ENCODE measurements around the gene EEF1AKMT4.
A peak's percentile ranks its signal among the peaks of the same experiment; 100 is the strongest.

EEF1AKMT4 gene

DNA sequence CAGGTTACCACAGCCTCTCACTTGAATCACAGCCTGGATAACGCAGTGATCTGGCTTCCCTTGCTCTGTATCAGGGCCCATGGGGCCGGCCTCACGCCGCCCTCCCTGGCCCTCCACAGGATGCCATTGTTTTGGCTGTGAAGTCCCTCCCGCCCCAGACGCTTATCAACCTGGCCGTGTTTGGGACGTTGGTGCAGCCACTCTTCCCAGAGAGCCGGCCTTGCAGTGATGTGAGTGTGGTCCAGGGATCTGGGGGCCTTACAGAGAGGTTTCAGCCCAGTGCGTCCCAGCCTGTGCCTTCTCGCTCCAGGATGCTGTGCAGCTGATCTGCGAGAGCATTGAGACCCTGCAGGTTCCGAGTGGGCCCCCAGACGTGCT is 13.4 kb upstream of the EEF1AKMT4 start:
- no peak for DNase-seq

GRCh38 chr3:184236636-184237035 is 12.8 kb upstream of the EEF1AKMT4 start:
- no peak for DNase-seq

GRCh38 chr3:184237211-184237610 is 12.3 kb upstream of the EEF1AKMT4 start:
- DNase-seq, result no peak

DNA sequence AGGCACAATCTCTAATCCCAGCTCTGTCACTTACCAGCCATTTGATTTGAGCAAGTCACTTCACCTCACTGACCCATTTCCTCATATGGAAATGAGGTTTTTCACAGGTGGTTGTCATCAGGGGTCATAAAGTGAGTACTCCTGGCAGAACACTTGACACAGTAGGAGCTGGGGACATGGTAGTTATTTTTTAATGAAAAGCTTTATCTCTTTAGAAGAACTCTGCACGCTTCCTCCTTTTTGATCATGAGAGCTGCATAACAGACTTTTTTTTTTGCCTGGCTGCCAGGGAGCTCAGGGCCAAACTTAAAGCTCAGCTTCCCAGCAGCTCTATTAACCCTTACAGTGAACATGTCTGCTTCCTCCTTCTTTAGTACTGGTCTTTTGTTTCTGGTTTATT is 11.7 kb upstream of the EEF1AKMT4 start:
- no peak for DNase-seq

DNA sequence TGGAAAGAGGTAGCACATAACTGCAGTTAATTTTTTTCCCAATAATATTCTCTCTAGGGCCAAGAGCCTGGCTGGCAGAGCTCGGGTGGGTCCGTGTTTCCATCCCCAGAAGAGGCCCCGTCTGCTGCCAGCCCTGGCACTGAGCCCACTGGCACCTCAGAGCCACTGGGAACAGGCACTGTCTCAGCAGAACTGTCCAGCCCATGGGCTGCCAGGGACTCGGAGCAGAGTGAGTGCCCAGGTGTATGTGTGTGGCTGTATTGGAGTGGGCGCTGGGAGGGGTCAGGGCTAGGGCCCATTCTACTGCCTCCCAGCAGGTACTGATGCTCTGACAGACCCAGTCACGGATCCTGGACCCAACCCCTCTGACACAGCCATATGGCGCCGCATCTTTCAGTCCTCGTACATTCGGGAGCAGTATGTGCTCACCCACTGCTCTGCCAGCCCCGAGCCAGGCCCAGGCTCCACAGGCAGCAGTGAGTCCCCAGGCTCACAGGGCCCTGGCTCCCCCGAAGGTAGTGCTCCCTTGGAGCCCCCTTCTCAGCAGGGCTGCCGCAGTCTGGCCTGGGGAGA is 11.1 kb upstream of the EEF1AKMT4 start:
- DNase-seq, result no peak

DNA sequence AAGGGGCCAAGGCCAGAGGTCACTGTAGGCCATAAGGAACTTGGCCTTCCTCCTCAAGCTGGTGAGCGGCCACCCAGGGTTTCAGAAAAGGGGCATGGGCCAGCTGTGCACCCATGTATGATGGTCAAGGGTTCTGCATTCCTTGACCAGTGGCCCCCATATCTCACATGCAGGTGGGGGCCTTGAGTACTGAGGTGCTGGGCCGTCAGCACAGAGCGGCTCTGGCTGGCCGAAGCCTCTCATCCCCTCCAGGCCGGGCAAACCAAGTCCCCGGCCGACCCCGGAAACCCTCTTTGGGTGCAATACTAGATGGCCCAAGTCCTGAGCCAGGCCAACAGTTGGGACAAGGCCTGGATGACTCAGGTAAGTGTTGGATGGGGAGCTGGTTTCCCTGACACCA is 10.3 kb upstream of the EEF1AKMT4 start:
- no peak for DNase-seq

GRCh38 chr3:184239708-184240107 is 9.8 kb upstream of the EEF1AKMT4 start:
- DNase-seq, result no peak

DNA sequence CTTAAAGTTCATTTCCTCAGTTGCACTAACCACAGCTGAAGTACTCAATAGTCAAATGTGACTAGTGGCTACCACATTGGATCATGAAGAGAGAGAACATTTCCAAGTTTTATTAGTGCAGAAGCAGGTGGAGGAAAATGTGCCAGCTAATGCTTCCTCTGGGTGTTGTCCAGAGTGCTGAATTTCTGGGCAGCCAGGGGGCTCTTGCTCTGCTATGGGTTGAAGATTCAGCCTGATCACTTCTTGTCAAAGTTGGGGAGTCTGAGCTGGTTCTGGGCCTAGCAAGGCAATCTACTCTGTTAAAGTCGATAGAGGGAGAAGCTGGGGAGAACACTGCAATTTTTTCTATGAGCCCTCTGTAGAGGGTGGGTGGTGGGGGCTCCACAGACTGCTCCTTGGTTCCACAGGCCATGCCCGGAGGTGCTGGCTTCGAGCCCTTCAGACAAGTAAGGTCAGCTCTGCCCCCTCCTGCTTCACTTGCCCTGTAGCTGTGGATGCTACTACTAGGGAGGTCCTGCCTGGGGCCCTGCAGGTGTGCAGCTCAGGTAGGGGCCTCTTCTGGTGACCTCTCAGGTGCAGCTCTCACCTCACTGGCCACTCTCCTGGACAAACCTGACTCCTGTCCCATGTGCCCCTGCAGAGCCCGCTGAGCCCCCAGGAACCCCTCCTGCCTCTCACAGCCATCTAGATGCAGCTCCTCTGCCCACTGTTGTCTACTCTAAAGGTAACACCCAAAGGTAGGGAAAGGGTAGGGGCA is 8.9 kb upstream of the EEF1AKMT4 start:
- DNase-seq, result no peak

- no peak for DNase-seq
Observed at GRCh38 chr3:184241141-184241446, 8.4 kb upstream of the EEF1AKMT4 start.

- peak; percentile 94 for DNase-seq
Observed at GRCh38 chr3:184241447-184242296, 7.8 kb upstream of the EEF1AKMT4 start.

DNA sequence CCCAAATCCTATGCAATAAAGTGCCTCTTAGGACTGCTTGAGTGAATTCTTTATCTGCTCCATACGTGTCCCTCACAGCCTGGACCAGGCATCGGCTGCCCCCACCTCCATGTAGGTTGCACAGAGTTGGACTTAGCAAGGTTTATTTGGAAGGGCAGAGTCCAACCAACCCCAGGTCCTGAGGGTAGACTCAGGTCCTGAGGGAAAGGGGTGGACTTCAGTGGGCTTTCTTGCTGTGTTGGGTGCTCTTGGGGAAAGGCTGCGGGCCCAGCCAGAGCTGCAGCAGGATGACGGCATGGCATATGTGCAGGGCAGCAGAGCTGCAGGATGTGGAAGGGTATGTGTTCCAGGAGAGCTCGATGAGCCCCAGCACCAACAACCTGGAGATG is 7.2 kb upstream of the EEF1AKMT4 start:
- no peak for DNase-seq

DNA sequence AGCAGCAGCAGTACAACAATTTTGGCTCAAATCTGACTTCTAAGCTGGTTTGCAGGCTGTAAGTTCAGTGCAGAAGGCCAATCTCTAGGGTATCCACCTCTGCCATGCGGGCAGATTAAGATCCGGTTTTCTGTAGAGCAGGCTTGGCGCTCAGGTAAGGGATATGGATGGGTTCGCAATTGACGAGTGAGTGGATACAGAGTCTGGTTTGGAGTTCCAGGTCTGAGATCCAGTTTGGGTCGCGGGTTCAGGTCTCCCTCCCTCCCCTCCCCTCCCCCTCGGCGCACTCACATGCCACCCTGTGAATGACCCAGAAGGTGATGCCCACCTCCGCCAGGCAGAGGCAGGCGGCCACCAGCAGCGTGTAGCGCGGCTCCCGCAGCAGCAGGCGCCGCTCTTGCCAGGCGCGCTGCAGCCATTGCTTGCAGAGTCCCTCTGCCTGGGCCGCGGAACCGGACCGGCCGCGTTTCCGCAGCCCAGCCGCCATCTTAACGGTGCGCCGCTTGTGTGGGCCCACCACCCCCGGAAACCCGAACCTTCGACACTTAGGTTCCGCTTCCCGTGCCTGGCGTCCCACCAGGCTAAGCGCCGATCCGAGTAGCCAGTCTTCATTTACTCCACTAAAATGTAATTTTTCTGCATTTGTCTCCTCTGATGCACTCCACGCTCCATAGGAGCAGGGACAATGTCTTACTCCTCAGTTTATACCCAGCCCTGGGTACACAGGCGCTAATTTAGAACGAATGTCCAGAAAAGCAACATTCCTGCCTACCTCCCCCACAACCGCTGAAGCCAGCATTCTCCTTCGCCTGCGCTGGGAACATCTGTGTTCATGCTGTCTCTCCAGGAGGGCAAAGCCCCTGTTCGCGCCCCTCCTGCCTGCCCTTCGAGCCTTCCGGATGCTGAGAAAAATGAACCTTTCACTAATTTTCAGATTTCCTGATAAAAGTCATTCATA is 739 bp upstream of the EEF1AKMT4 start, which contains the start of gene ALG3:
ALG3 (minus strand) TSS at position 509 of the 958 bp plus-strand sequence; CDS start at position 487, 22 bp downstream.
- DNase-seq, result peak; percentile 92

GRCh38 chr3:184250167-184250828 is 826 bp downstream of the EEF1AKMT4 start:
- DNase-seq, result peak; percentile 96

- DNase-seq, result no peak
Observed at GRCh38 chr3:184255291-184256039, 6.0 kb downstream of the EEF1AKMT4 start.

DNA sequence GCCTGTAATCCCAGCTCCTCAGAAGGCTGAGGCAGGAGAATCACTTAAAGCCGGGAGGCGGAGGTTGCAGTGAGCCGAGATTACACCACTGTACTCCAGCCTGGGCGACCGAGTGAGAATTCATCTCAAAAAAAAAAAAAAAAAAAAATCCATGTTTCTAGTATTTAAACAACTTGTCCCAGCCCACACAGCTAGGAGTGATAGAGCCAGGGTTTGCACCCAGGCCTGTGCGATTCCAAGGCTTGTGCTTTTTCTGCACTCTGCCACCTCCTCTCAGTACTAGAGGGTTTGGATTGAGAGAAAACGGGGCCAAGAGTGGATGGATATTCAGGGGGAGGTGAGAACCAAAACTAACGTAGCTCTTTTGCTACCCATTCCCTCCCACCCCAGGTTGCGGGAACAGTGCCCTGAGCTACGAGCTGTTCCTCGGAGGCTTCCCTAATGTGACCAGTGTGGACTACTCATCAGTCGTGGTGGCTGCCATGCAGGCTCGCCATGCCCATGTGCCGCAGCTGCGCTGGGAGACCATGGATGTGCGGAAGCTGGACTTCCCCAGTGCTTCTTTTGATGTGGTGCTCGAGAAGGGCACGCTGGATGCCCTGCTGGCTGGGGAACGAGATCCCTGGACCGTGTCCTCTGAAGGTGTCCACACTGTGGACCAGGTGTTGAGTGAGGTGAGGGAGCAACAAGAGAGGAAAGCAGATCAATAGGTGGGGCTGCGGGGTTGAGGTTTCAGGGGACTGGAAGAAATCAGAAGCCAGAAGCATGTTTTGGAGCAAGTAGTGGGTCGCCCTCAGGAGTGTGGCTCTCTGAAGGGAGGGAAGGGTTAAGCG is 7.8 kb downstream of the EEF1AKMT4 start:
- DNase-seq, result no peak

DNA sequence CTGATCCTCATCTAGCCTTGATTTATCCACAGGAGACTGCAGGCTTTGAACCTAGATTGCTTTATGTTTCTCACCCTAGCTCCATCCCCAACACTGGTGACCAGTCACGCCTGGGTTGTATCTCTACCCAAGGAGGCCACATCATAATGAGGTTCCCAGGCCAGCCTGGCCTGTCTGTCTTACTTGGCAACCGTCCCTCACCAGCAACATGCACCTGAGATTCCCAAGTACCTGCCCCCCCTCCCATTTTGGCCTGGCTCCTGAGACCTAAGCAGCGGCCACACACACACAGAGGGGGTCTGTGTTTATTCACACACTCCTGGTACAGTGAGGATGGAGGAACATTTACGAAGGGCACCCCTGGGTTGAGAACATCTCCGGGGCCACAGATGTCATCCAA is 9.5 kb downstream of the EEF1AKMT4 start:
- DNase-seq, result no peak

GRCh38 chr3:184259396-184259877 is 10.0 kb downstream of the EEF1AKMT4 start:
- no peak for DNase-seq

DNA sequence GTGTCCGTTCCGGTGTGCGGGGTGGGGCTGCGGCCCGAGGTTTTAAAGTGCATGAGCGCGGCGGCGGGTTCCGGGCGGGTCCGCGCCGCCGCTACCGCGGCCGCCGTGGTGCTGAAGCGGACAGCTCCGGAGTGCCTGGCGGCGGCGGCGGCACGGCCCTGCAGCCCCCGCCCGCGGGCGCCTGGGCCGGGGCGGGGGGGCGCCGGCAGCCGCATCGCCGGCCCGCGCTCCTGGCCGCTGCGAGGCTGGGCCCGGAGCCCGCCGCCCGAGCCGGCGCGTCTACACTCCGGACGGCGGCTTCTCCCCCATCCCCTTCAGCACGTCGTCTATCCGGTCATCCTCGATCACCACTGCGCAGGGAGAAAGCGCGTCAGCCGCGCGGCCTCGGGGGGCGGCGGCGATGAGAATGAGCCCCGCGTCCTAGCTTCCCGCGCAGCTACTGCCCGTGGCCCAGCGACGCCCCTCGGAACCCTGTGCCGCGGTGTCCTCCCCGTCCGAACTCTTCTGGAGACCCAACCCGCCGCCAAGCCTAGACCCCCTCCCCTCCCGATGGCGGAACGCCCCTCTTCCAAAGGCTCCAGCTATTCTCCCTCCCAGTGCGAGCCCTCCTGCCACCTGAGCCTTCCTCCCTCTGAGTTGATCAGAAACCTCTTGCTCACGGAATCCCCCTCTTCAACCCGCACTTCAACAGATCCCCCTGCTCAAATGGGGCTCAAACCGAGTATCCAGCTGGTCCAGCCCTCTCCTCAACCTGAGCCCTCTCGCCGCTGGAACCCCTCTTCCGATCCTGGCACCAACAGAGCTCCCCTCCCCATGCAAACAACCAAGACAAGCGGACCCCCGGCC is 10.6 kb downstream of the EEF1AKMT4 start:
- DNase-seq, result no peak

DNA sequence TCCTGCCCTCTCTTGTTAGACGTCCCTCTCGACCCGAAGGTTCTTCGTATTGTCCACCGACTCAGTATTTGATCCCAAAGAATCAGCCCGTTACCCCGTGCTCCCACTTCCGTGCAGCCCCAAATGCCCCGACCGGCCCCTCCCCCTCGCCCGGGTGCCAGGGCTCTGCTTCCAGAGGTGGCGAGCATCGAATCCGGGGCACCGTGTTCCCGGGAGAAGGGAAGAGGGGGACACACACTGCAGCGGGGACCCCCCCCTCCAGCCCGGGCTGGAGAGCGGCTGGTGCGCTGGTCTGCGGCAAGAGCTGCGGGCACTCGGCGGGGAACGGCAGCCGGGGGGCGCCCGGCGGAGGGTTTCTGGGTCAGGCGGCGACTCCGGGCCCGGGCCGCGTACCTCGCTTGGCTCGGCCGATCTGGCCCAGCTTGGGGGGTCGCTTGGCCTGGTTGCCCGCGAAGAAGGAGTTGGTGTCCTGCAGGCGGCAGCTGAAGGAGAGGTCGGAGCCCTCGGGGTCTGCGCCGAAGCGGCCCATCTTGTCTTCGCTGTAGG is 11.3 kb downstream of the EEF1AKMT4 start:
- no peak for DNase-seq

Measured in NCI-H1105 (cell line).